HepG2 (cell line): ENCODE data around the gene NHERF2. TPM values are rescaled to one million over a fixed set of nuclear protein-coding genes. Genes with fewer than 3 reads are reported as not detected.

ENCODE experiments used
- DPF2 ChIP-seq: sonication (generic); formaldehyde crosslinking; IDR thresholded peaks from 2 replicates; pipeline ENCODE4 v1.4.0; 2020; ENCODE audit warnings: mild to moderate bottlenecking, low read depth, missing genetic modification reagents, borderline replicate concordance
- MAZ ChIP-seq, 2 experiments: sonication (generic) in 1 of 2; formaldehyde crosslinking in 1 of 2; IDR thresholded peaks; 2 replicates each; pipeline versions ENCODE4 v1.5.0 to v1.6.1; 2012 to 2020; ENCODE audit warnings: low read depth in 2 of 2, mild to moderate bottlenecking in 2 of 2, borderline replicate concordance in 1 of 2, improper control_type of control experiment in 1 of 2, low read length in 1 of 2, missing genetic modification reagents in 1 of 2, moderate library complexity in 1 of 2
- MZF1 ChIP-seq: sonication (generic); formaldehyde crosslinking; IDR thresholded peaks from 2 replicates; pipeline ENCODE4 v1.8.1; 2023; ENCODE audit warnings: mild to moderate bottlenecking, missing genetic modification reagents, borderline replicate concordance
- RXRA ChIP-seq: sonication (generic); formaldehyde crosslinking; IDR thresholded peaks from 2 replicates; pipeline ENCODE4 v1.5.1; 2020; ENCODE audit warnings: missing genetic modification reagents
- RXRB ChIP-seq: IDR thresholded peaks from 2 replicates; pipeline ENCODE4 v1.6.1; 2016; ENCODE audit warnings: borderline replicate concordance, missing genetic modification reagents, missing compliant biosample characterization
- SKI ChIP-seq: fragments of 450-650 bp; IDR thresholded peaks from one replicate; pipeline ENCODE4 v1.6.1; 2018; ENCODE audit warnings: mild to moderate bottlenecking; ENCODE audit not compliant: partially characterized antibody
- YEATS2 ChIP-seq: sonication (generic); formaldehyde crosslinking; IDR thresholded peaks from 2 replicates; pipeline ENCODE4 v1.4.0; 2020; ENCODE audit warnings: missing genetic modification reagents, borderline replicate concordance
- ZNF225 ChIP-seq: sonication (generic); formaldehyde crosslinking; IDR thresholded peaks from 2 replicates; pipeline ENCODE4 v1.4.0; 2020; ENCODE audit warnings: mild to moderate bottlenecking, missing genetic modification reagents
- polyA plus RNA-seq, 8 experiments: library from polyadenylated mRNA; depleted of rRNA in 3 of 8; stranded (reverse) in 7 of 8; unstranded in 1 of 8; fragments of >200 nt; fragmentation: Illumina TruSeq in 4 of 8; extraction: Trizol in 4 of 8; gene quantifications; 2 replicates each; pipeline versions ENCODE4 v1.2.1 to v1.2.3, GENCODE V29; 2011 to 2016; ENCODE audit warnings: low read depth in 4 of 8, missing spikeins in 1 of 8, mixed read lengths in 1 of 8; ENCODE audit not compliant: insufficient read depth in 1 of 8
- total RNA-seq, 5 experiments: library from RNA; depleted of rRNA; stranded (reverse); fragments of >200 nt; fragmentation: Illumina TruSeq; extraction: Trizol; gene quantifications; 2 replicates each; pipeline ENCODE4 v1.2.3, GENCODE V29; 2016; ENCODE audit warnings: low read depth in 1 of 5
- TF ChIP-seq, protein P1 (sequence below): sonication (generic); formaldehyde crosslinking; IDR thresholded peaks from 2 replicates; pipeline ENCODE4 v1.4.0; 2020; ENCODE audit warnings: missing genetic modification reagents
- TF ChIP-seq, protein P2 (sequence below): sonication (generic); formaldehyde crosslinking; IDR thresholded peaks from 2 replicates; pipeline ENCODE4 v1.4.0; 2020; ENCODE audit warnings: missing genetic modification reagents
- TF ChIP-seq, protein P3 (sequence below): sonication (generic); formaldehyde crosslinking; IDR thresholded peaks from 2 replicates; pipeline ENCODE4 v1.9.0; 2022; ENCODE audit warnings: low read depth, missing genetic modification reagents
- TF ChIP-seq, protein P4 (sequence below): sonication (generic); IDR thresholded peaks from 2 replicates; pipeline ENCODE4 v1.6.1; 2016; ENCODE audit warnings: low read depth, borderline replicate concordance
- TF ChIP-seq, protein P5 (sequence below): sonication (generic); formaldehyde crosslinking; IDR thresholded peaks from 2 replicates; pipeline ENCODE4 v1.5.0; 2020; ENCODE audit warnings: mild to moderate bottlenecking, missing genetic modification reagents
- TF ChIP-seq, protein P6 (sequence below): sonication (generic); formaldehyde crosslinking; IDR thresholded peaks from 2 replicates; pipeline ENCODE4 v1.5.0; 2020; ENCODE audit warnings: mild to moderate bottlenecking, missing genetic modification reagents, borderline replicate concordance

The NHERF2 gene
- total and polyA plus RNA-seq, 2 of the 13 experiments (the other 11 are each of a cell fraction or from before 2014, with no cell fraction given) = 23.7 to 39.3 TPM

DNA sequence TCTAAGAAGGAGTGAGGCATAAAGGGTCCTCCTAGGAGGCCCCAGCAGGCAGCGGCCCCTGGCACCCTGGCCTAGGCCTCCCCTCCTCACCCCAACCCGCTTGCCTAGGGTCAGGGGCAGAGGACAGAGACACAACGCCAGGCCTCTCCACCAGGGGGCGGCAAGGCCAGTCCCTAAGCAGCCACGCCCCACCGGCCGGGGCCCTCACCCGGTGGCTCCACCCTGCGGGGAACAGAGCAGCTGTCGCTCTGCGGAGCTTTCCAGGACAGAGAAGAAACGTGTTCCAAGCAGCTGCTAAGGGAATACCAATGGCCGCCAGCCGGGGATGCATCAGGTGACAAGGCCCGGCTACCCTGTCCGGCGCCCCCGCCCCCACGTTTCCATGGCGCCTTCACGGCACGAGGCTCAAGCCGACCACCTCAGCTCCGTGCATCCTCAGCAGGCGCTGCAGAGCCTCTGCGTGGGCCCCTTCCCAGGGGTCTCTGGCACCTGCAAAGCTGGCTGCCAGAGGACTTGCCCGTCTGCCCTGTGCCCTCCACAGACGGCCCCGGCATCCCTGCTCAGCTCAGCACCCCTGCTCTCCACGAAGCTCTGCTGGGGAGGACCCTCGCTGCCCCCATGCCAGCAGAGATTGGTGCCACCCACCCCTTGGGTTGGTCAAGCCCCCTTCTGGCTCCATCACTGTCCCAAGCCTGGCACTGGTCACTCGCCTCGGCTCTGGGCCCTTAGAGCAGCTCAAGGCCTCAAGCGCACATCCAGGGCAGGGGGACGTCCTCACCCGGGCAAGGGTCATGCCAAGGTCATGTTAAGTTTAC is 22.7 kb upstream of the NHERF2 start (continued):
- TF ChIP-seq, protein P1, sequence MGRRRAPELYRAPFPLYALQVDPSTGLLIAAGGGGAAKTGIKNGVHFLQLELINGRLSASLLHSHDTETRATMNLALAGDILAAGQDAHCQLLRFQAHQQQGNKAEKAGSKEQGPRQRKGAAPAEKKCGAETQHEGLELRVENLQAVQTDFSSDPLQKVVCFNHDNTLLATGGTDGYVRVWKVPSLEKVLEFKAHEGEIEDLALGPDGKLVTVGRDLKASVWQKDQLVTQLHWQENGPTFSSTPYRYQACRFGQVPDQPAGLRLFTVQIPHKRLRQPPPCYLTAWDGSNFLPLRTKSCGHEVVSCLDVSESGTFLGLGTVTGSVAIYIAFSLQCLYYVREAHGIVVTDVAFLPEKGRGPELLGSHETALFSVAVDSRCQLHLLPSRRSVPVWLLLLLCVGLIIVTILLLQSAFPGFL (CRISPR knock-in tag) = no peak
- TF ChIP-seq YEATS2 (CRISPR knock-in tag) = peak; percentile 64; the same call in 1 of the 2 replicates
- TF ChIP-seq SKI = peak; percentile 19
- TF ChIP-seq, protein P2, sequence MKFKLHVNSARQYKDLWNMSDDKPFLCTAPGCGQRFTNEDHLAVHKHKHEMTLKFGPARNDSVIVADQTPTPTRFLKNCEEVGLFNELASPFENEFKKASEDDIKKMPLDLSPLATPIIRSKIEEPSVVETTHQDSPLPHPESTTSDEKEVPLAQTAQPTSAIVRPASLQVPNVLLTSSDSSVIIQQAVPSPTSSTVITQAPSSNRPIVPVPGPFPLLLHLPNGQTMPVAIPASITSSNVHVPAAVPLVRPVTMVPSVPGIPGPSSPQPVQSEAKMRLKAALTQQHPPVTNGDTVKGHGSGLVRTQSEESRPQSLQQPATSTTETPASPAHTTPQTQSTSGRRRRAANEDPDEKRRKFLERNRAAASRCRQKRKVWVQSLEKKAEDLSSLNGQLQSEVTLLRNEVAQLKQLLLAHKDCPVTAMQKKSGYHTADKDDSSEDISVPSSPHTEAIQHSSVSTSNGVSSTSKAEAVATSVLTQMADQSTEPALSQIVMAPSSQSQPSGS = peak; percentile 34; the same call in 1 of the 2 replicates
- TF ChIP-seq MZF1 (CRISPR knock-in tag) = no peak
- peak; percentile 75; the same call in 1 of the 2 replicates for TF ChIP-seq RXRB (CRISPR knock-in tag)
- TF ChIP-seq, protein P3, sequence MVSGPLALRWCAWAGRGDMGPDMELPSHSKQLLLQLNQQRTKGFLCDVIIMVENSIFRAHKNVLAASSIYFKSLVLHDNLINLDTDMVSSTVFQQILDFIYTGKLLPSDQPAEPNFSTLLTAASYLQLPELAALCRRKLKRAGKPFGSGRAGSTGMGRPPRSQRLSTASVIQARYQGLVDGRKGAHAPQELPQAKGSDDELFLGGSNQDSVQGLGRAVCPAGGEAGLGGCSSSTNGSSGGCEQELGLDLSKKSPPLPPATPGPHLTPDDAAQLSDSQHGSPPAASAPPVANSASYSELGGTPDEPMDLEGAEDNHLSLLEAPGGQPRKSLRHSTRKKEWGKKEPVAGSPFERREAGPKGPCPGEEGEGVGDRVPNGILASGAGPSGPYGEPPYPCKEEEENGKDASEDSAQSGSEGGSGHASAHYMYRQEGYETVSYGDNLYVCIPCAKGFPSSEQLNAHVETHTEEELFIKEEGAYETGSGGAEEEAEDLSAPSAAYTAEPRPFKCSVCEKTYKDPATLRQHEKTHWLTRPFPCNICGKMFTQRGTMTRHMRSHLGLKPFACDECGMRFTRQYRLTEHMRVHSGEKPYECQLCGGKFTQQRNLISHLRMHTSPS (CRISPR knock-in tag) = peak; percentile 66; the same call in 1 of the 2 replicates
- no peak for TF ChIP-seq ZNF225
- TF ChIP-seq RXRA (CRISPR knock-in tag) = no peak; the same call in 1 of the 2 replicates
- TF ChIP-seq, protein P4, sequence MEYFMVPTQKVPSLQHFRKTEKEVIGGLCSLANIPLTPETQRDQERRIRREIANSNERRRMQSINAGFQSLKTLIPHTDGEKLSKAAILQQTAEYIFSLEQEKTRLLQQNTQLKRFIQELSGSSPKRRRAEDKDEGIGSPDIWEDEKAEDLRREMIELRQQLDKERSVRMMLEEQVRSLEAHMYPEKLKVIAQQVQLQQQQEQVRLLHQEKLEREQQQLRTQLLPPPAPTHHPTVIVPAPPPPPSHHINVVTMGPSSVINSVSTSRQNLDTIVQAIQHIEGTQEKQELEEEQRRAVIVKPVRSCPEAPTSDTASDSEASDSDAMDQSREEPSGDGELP = peak; percentile 91
- TF ChIP-seq, protein P5, sequence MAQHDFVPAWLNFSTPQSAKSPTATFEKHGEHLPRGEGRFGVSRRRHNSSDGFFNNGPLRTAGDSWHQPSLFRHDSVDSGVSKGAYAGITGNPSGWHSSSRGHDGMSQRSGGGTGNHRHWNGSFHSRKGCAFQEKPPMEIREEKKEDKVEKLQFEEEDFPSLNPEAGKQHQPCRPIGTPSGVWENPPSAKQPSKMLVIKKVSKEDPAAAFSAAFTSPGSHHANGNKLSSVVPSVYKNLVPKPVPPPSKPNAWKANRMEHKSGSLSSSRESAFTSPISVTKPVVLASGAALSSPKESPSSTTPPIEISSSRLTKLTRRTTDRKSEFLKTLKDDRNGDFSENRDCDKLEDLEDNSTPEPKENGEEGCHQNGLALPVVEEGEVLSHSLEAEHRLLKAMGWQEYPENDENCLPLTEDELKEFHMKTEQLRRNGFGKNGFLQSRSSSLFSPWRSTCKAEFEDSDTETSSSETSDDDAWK (CRISPR knock-in tag) = no peak
- peak; percentile 73; the same call in 1 of the 2 replicates for TF ChIP-seq MAZ (IDR thresholded peaks at IDR 0.05; ENCODE audit: borderline replicate concordance, low read depth, low read length)
- TF ChIP-seq MAZ (CRISPR knock-in tag; IDR thresholded peaks at IDR 0.05; ENCODE audit: low read depth) = peak; percentile 66; the same call in 1 of the 2 replicates
- TF ChIP-seq, protein P6, sequence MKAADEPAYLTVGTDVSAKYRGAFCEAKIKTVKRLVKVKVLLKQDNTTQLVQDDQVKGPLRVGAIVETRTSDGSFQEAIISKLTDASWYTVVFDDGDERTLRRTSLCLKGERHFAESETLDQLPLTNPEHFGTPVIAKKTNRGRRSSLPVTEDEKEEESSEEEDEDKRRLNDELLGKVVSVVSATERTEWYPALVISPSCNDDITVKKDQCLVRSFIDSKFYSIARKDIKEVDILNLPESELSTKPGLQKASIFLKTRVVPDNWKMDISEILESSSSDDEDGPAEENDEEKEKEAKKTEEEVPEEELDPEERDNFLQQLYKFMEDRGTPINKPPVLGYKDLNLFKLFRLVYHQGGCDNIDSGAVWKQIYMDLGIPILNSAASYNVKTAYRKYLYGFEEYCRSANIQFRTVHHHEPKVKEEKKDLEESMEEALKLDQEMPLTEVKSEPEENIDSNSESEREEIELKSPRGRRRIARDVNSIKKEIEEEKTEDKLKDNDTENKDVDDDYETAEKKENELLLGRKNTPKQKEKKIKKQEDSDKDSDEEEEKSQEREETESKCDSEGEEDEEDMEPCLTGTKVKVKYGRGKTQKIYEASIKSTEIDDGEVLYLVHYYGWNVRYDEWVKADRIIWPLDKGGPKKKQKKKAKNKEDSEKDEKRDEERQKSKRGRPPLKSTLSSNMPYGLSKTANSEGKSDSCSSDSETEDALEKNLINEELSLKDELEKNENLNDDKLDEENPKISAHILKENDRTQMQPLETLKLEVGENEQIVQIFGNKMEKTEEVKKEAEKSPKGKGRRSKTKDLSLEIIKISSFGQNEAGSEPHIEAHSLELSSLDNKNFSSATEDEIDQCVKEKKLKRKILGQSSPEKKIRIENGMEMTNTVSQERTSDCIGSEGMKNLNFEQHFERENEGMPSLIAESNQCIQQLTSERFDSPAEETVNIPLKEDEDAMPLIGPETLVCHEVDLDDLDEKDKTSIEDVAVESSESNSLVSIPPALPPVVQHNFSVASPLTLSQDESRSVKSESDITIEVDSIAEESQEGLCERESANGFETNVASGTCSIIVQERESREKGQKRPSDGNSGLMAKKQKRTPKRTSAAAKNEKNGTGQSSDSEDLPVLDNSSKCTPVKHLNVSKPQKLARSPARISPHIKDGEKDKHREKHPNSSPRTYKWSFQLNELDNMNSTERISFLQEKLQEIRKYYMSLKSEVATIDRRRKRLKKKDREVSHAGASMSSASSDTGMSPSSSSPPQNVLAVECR (CRISPR knock-in tag) = peak; percentile 80
- no peak for TF ChIP-seq DPF2 (CRISPR knock-in tag)
